ENCODE data around the gene LENG9.

LENG9 gene

DNA sequence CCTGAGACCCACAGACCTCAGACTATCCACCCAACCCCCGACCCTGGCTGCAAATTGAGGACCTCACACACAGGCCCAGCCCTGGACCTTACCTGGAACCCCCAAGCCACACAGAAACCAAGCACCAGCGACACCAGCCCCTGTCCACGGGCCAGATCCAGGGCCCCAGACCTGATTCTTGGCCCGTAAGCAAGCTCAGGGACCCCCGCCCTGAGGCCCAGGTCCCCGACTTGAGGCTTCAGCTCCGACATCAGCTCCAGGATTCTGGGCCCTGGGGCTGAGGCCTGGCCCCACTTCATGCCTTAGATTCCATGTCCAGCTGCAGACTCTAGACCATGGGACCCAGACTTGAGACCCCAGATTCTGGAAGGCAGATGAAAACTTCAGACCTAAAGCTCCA is 42.1 kb downstream of the LENG9 start:
- no peak for DNase-seq (ENCODE audit: low spot score)

- DNase-seq (ENCODE audit: low spot score) = no peak
These were observed 42.4 kb downstream of the LENG9 start for GRCh38 chr19:54421169-54421516.

- no peak for DNase-seq (ENCODE audit: low spot score)
These were observed 43.0 kb downstream of the LENG9 start for GRCh38 chr19:54420383-54421168.

DNA sequence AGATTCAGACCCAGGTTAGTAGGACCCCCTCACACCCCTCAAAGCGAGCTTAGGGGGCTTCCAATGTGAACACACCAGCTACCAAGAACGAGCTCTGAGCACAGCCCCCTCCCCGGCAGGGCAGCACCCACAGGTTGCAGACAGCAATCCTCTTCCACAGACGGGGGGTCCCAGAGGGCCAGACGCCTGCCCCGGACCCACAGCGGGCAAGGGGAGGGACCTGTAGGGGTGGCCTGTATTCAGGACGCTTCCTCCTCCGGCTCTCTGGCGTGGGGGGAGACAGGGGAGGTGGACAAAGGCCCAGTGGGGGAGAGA is 43.6 kb downstream of the LENG9 start:
- DNase-seq (ENCODE audit: low spot score) = no peak

GRCh38 chr19:54418930-54419800 is 44.4 kb downstream of the LENG9 start:
- DNase-seq (ENCODE audit: low spot score) = no peak

DNA sequence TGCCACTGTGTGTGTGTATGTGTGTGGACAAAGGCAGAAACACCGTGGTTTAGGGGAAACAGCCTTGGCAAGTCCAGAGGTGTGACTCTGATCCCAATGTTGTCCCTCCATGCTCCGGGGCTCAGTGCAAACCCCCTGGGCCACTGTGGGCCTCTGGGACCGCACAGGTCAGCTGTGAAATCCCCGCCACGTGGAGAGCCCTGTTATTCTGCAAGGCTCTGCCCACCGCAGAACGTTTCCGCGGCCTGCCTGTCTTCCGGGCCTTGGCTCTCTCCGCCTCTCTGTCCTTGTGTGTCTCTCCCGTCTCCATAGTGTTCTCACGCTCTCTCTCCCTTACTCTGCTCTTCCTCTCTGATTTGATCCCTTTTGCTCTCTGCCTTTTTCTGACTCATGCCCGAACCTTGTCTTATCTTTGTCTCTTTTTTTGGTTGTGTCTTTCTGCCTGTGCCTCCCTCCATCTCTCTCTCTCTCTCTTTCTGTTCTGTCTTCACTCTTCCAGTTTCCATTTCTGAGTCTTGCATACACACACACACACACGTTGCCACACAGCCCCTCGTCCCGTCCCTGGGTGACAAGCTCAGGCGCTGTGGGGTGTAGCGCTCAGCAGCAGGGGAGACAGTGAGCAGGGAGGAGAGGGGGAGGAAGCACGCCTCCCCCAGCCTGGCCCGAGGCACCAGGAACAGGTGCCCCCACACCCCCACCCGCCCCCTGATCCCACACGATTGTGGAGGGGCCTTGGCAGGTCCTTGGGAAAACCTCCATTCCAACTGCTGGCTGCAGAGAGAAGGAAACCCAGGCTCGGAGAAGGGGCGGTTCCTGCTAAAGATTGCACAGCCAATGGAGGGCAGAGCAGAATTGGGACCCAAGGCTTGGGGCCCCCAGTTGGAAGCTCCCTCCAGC is 45.3 kb downstream of the LENG9 start:
- no peak for DNase-seq (ENCODE audit: low spot score)

DNA sequence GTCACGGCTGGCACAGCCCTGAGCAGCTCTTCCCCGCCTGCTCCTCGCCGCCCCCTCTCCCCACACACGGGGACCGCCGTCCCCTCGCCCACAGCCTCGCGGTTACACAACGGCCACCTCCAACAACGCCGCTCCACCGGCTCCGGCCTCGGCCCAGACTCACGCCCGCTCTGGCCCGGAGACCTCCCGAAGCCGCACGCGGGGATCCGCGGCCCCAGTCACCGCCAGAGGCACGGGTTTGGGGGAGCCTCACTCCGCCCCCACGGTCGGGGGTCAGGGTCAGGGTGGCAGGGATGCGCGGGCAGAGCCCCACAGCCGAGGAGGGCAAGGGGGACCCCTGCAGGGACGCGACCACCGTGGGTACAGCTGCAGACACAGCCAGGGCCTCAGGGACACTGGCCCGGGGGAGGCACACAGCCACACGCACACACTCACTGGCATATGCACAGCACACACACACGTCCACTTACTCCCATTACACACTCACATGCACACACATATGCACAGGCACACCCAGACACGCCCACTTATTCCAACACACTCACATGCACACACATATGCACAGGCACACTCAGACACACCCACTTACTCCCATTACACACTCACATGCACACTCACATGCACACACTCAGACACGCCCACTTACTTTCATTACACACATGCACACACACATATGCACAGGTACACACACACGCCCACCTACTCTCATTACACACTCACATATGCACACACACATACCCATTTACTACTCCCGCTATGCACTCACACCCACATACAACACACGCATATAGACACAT is 46.7 kb downstream of the LENG9 start:
- no peak for DNase-seq (ENCODE audit: low spot score)

DNA sequence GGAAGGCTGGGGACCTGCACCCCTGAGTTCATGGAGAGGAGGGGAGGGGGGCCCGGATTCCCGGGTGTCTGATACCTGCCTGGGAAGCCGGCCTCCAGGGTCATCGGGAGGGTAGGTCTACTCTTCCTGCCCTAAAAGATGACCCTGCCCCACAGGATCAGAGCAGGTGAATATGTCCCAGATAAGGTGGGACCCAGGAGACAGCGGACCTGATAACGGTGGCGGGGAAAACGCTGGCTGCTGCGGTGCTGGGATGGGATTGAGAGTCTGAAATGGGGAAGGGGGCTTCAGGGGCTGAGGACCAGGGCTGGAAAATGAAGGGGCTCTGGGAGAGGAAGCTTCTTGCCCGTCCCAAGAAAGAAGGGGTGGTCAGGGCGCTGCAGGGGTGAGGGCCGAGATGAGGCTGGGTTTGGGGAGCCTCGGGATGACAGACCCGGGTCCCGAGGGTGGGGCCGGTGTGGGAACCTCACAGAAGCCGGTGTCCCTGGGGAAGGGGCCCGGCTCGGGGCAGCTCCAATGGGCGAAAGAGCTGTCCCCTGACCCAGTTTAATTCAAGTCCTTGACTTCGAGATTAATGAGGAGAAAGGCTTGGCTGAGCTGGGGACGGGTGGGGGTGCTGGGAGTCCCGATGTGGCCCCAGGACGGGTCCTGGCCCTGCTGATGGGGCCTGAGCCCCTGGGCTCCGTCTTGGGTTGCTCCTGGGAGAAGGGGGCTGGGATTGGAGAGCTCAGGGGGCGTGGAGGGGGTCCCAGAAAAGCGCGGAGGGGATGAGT is 47.5 kb downstream of the LENG9 start:
- no peak for DNase-seq (ENCODE audit: low spot score)

DNA sequence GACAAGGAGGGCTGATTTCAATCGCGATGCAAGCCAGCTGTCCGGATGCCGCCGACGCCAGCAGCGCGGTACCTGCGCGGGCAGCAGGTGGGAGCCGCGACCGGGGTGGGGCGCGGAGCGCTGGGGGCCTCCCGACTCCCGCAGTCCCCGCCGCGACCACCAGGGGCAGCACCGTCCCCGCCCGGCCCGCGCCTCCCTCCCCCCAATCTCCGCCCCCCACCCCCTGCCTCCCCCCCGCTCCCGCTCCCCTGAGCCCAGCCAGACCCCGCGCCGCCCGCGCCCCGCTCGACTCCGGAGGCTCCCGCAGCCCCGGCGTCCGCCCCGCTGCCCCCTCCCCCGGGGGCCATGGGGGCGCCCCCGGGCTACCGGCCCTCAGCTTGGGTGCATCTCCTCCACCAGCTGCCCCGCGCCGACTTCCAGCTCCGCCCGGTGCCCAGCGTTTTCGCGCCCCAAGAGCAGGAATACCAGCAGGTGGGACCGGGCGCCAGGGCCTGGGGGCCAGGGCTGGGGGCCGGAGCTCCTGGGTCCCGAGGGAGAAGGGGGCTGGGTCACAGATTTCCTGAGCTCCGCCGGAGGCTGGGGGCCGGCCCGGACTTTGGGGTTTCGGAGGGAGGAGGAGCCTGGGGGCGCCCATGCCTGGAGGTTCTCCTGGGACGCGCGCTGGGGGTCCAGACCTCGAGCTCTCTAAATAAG is 48.2 kb downstream of the LENG9 start, which contains the start of gene TTYH1:
Gene TTYH1 (plus strand): TSS at position 257 of the 693 bp plus-strand sequence. CDS start 89 bp downstream, at position 346.
- no peak for DNase-seq (ENCODE audit: low spot score)

GRCh38 chr19:54414156-54414555 is 49.4 kb downstream of the LENG9 start:
- DNase-seq (ENCODE audit: low spot score) = no peak

- DNase-seq (ENCODE audit: low spot score) = no peak
These were observed 50.7 kb downstream of the LENG9 start for GRCh38 chr19:54412877-54413276.

Measured in LoVo (cell line).